Mucosa of rectum (tissue), 2 donors: ENCODE data around the gene C11orf68.
A peak's percentile ranks its signal among the peaks of the same experiment; 100 is the strongest.

Source experiments
- H3K27ac ChIP-seq, 2 donors: one replicate each; pipeline ENCODE4 v1.7.0; 2013; ENCODE audit warnings: inconsistent platforms in 2 of 2, low read depth in 2 of 2, low read length in 2 of 2
- H3K27me3 ChIP-seq, 2 donors: one replicate each; pipeline ENCODE4 v1.7.0; 2013; ENCODE audit warnings: low read length in 2 of 2; ENCODE audit not compliant: control insufficient read depth in 2 of 2, insufficient read depth in 2 of 2
- H3K36me3 ChIP-seq, 2 donors: one replicate each; pipeline ENCODE4 v1.7.0; 2013; ENCODE audit warnings: low read length in 2 of 2; ENCODE audit not compliant: control insufficient read depth in 2 of 2, insufficient read depth in 2 of 2
- H3K4me1 ChIP-seq, 2 donors: one replicate each; pipeline ENCODE4 v1.7.0; 2013; ENCODE audit warnings: low read length in 2 of 2, mild to moderate bottlenecking in 1 of 2; ENCODE audit not compliant: control insufficient read depth in 2 of 2, insufficient read depth in 2 of 2
- H3K4me3 ChIP-seq, 2 donors: one replicate each; pipeline ENCODE4 v1.7.0; 2013; ENCODE audit warnings: low read length in 2 of 2
- H3K9ac ChIP-seq, 2 donors: one replicate each; pipeline ENCODE4 v1.7.0; 2013; ENCODE audit warnings: low read length in 2 of 2, low read depth in 1 of 2, mild to moderate bottlenecking in 1 of 2
- H3K9me3 ChIP-seq, 2 donors: one replicate each; pipeline ENCODE4 v1.7.0; 2013; ENCODE audit warnings: low read length in 2 of 2; ENCODE audit not compliant: control insufficient read depth in 2 of 2
- donor health status: healthy.
- donor health status: Normal muscosa, but diverticular disease.

Gene C11orf68

GRCh38 chr11:65900899-65901180 is 18.0 kb downstream of the C11orf68 start:
- Histone ChIP-seq H3K9ac (peak overlapping the region in 1 of 2 donors; percentile 50), H3K9me3 (no peaks in the 10 kb centered on the region), H3K36me3 (no peaks in the 10 kb centered on the region), H3K27ac (peak overlapping the region in 1 of 2 donors; percentile 23), H3K4me1 (peaks cover 11 to 12% of the 10 kb centered on the region in 2 donors), H3K27me3 (peaks cover 10 to 12% of the 10 kb centered on the region in 2 donors), H3K4me3 (peak overlapping the region in 1 of 2 donors; percentile 13)

GRCh38 chr11:65900125-65900898 is 18.6 kb downstream of the C11orf68 start, which contains the start of gene FOSL1:
Gene FOSL1 (minus strand): TSS chr11:65900388. CDS start chr11:65900339, 49 bp downstream.
- Histone ChIP-seq H3K4me1 (peaks cover 11 to 12% of the 10 kb centered on the region in 2 donors), H3K9me3 (no peaks in the 10 kb centered on the region), H3K36me3 (no peaks in the 10 kb centered on the region), H3K9ac (peak within 1 kb of the TSS in 1 of 2 donors; percentile 50), H3K4me3 (peak within 1 kb of the TSS; percentile 54 to 59), H3K27ac (peak within 1 kb of the TSS in 1 of 2 donors; percentile 23), H3K27me3 (peaks cover 10 to 12% of the 10 kb centered on the region in 2 donors)

- Histone ChIP-seq H3K27me3 (peaks cover 10 to 12% of the 10 kb centered on the region in 2 donors), H3K9ac (peak overlapping the region in 1 of 2 donors; percentile 34), H3K4me3 (peak overlapping the region; percentile 54 to 59)
These were observed 19.3 kb downstream of the C11orf68 start for GRCh38 chr11:65899356-65900124.

GRCh38 chr11:65898656-65899355 is 20.1 kb downstream of the C11orf68 start:
- Histone ChIP-seq H3K27ac (no peak overlapping the region), H3K9me3 (no peaks in the 10 kb centered on the region), H3K36me3 (no peaks in the 10 kb centered on the region), H3K4me1 (peaks cover 11 to 13% of the 10 kb centered on the region in 2 donors), H3K4me3 (peak overlapping the region in 1 of 2 donors; percentile 59), H3K27me3 (peaks cover 10 to 12% of the 10 kb centered on the region in 2 donors), H3K9ac (peak overlapping the region in 1 of 2 donors; percentile 20)

More at GRCh38 chr11:65899356-65900124, 19.3 kb downstream of the C11orf68 start:
- Histone ChIP-seq H3K9me3 (no peaks in the 10 kb centered on the region), H3K4me1 (peaks cover 11 to 12% of the 10 kb centered on the region in 2 donors), H3K27ac (no peak overlapping the region), H3K36me3 (no peaks in the 10 kb centered on the region)

GRCh38 chr11:65897020-65897471 is 21.8 kb downstream of the C11orf68 start:
- H3K9me3 ChIP-seq = no peaks in the 10 kb centered on the region
- H3K4me1 ChIP-seq = peaks cover 14 to 18% of the 10 kb centered on the region in 2 donors
- H3K4me3 ChIP-seq = no peak overlapping the region
- no peak overlapping the region for H3K27ac ChIP-seq
- H3K36me3 ChIP-seq = no peaks in the 10 kb centered on the region
- H3K27me3 ChIP-seq = peaks cover 10 to 11% of the 10 kb centered on the region in 2 donors
- no peak overlapping the region for H3K9ac ChIP-seq

GRCh38 chr11:65896034-65896999 is 22.5 kb downstream of the C11orf68 start:
- H3K36me3 ChIP-seq = no peaks in the 10 kb centered on the region
- peaks cover 21 to 23% of the 10 kb centered on the region in 2 donors for H3K4me1 ChIP-seq
- H3K4me3 ChIP-seq = no peak overlapping the region
- H3K9me3 ChIP-seq = no peaks in the 10 kb centered on the region
- no peak overlapping the region for H3K9ac ChIP-seq
- peaks cover 8 to 10% of the 10 kb centered on the region in 2 donors for H3K27me3 ChIP-seq
- H3K27ac ChIP-seq = no peak overlapping the region

GRCh38 chr11:65895482-65895981 is 23.3 kb downstream of the C11orf68 start:
- Histone ChIP-seq H3K9ac (no peak overlapping the region), H3K4me1 (peaks cover 26 to 28% of the 10 kb centered on the region in 2 donors), H3K4me3 (no peak overlapping the region), H3K27ac (no peak overlapping the region), H3K27me3 (peaks cover 8 to 10% of the 10 kb centered on the region in 2 donors), H3K36me3 (no peaks in the 10 kb centered on the region), H3K9me3 (no peaks in the 10 kb centered on the region)

GRCh38 chr11:65894034-65894591 is 24.7 kb downstream of the C11orf68 start:
- Histone ChIP-seq H3K9ac (peak overlapping the region; percentile 21 to 56), H3K27ac (peak overlapping the region; percentile 68 to 80), H3K27me3 (peaks cover 3 to 5% of the 10 kb centered on the region in 2 donors), H3K4me3 (peak overlapping the region; percentile 22 to 60), H3K4me1 (peaks cover 29 to 30% of the 10 kb centered on the region in 2 donors), H3K9me3 (no peaks in the 10 kb centered on the region), H3K36me3 (no peaks in the 10 kb centered on the region)
